ENCODE data around the gene DEFB132.

DNA sequence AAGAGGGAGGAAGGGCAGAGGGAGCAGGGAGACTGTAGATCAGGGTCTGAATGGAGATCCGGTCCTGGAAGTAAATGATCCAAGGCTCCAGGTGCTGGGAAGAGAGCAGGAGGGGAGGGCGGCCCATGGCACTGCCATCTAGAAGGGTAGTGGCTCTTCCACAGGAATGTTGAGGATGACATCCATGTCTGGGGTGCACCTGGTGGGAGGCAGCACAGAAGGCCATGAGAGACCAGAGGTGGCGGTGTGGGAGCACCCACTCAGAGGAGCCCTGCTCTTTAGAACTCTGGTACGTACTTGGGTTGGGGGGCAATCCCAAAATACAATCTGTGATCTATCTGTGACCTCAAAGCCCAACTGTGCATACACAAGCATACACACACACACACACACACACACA is 13.5 kb downstream of the DEFB132 start:
- TF ChIP-seq ZNF678 (CRISPR knock-in tag; IDR thresholded peaks at IDR 0.05): no peak
- no peak for TF ChIP-seq ZSCAN31 (CRISPR knock-in tag; IDR thresholded peaks at IDR 0.05; ENCODE audit: low read depth)
- TF ChIP-seq, protein P1, sequence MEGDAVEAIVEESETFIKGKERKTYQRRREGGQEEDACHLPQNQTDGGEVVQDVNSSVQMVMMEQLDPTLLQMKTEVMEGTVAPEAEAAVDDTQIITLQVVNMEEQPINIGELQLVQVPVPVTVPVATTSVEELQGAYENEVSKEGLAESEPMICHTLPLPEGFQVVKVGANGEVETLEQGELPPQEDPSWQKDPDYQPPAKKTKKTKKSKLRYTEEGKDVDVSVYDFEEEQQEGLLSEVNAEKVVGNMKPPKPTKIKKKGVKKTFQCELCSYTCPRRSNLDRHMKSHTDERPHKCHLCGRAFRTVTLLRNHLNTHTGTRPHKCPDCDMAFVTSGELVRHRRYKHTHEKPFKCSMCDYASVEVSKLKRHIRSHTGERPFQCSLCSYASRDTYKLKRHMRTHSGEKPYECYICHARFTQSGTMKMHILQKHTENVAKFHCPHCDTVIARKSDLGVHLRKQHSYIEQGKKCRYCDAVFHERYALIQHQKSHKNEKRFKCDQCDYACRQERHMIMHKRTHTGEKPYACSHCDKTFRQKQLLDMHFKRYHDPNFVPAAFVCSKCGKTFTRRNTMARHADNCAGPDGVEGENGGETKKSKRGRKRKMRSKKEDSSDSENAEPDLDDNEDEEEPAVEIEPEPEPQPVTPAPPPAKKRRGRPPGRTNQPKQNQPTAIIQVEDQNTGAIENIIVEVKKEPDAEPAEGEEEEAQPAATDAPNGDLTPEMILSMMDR (CRISPR knock-in tag; IDR thresholded peaks at IDR 0.05): no peak
- TF ChIP-seq CBX5 (CRISPR knock-in tag; IDR thresholded peaks at IDR 0.05; ENCODE audit: borderline replicate concordance): no peak
- TF ChIP-seq KDM2A (CRISPR knock-in tag; IDR thresholded peaks at IDR 0.05; ENCODE audit: borderline replicate concordance, low read depth): no peak
- no peak for TF ChIP-seq ZNF318 (CRISPR knock-in tag; IDR thresholded peaks at IDR 0.05)
- no peak for TF ChIP-seq ZMYM4 (CRISPR knock-in tag; IDR thresholded peaks at IDR 0.05)
- no peak for TF ChIP-seq ZNF20 (CRISPR knock-in tag; IDR thresholded peaks at IDR 0.05)
- no peak for TF ChIP-seq ZNF614 (CRISPR knock-in tag; IDR thresholded peaks at IDR 0.05; ENCODE audit: borderline replicate concordance)
- no peak for TF ChIP-seq RAD21 (CRISPR knock-in tag; IDR thresholded peaks at IDR 0.05)
- TF ChIP-seq POLR2AphosphoS5 (IDR thresholded peaks at IDR 0.05; ENCODE audit: low read depth, low read length): no peak
- TF ChIP-seq ZFY (CRISPR knock-in tag; IDR thresholded peaks at IDR 0.05): no peak

Data from HepG2 (cell line).